ENCODE results near the gene ACR. TPM values are rescaled to one million over a fixed set of nuclear protein-coding genes. Genes with fewer than 3 reads are reported as not detected.
"Not testable (repeated sequence)": the region's sequence is repeated elsewhere in the genome, so short reads cannot be mapped to it uniquely, and the experiment has no call there.

Gene ACR
- total and polyA plus RNA-seq, 2 of the 13 experiments (the other 11 are each of a cell fraction or from before 2014, with no cell fraction given) = 0.15 TPM; not detected in 1

- TF ChIP-seq NR2F6 (IDR thresholded peaks at IDR 0.05) = peak; percentile 35; the same call in 1 of the 2 replicates
- TF ChIP-seq NR2F6 (CRISPR knock-in tag; IDR thresholded peaks at IDR 0.05) = not testable (repeated sequence)
- peak; percentile 48; the same call in 1 of the 2 replicates for TF ChIP-seq MTA1 (CRISPR knock-in tag; IDR thresholded peaks at IDR 0.05; ENCODE audit: borderline replicate concordance)
- TF ChIP-seq CTCF (CRISPR knock-in tag; IDR thresholded peaks at IDR 0.05) = peak; percentile 76
- TF ChIP-seq KMT2A (CRISPR knock-in tag; IDR thresholded peaks at IDR 0.05) = 0 out of 2 replicates have a peak, but pooled peaks have one; percentile 20
- 0 out of 2 replicates have a peak, but pooled peaks have one; percentile 19 for TF ChIP-seq TFDP1 (CRISPR knock-in tag; IDR thresholded peaks at IDR 0.05; ENCODE audit: borderline replicate concordance)
- peak; percentile 30; the same call in 1 of the 2 replicates for TF ChIP-seq STAG1 (CRISPR knock-in tag; IDR thresholded peaks at IDR 0.05)
- TF ChIP-seq GATAD2A (CRISPR knock-in tag; IDR thresholded peaks at IDR 0.05) = 0 out of 2 replicates have a peak, but pooled peaks have one; percentile 21
- peak; percentile 52; the same call in 1 of the 2 replicates for TF ChIP-seq ZGPAT (CRISPR knock-in tag; IDR thresholded peaks at IDR 0.05)
- 0 out of 2 replicates have a peak, but pooled peaks have one; percentile 33 for TF ChIP-seq BCL3 (CRISPR knock-in tag; IDR thresholded peaks at IDR 0.05)
- TF ChIP-seq BORCS8-MEF2B (CRISPR knock-in tag; IDR thresholded peaks at IDR 0.05) = 0 out of 2 replicates have a peak, but pooled peaks have one; percentile 30
- TF ChIP-seq FOXO1 (CRISPR knock-in tag; IDR thresholded peaks at IDR 0.05) = 0 out of 2 replicates have a peak, but pooled peaks have one; percentile 24
- TF ChIP-seq ZNF280D (CRISPR knock-in tag; IDR thresholded peaks at IDR 0.05) = 0 out of 2 replicates have a peak, but pooled peaks have one; percentile 39
- 0 out of 2 replicates have a peak, but pooled peaks have one; percentile 33 for TF ChIP-seq ZNF605 (CRISPR knock-in tag; IDR thresholded peaks at IDR 0.05)
- peak; percentile 37; the same call in 1 of the 2 replicates for TF ChIP-seq YEATS4 (CRISPR knock-in tag; IDR thresholded peaks at IDR 0.05; ENCODE audit: borderline replicate concordance)
- 0 out of 2 replicates have a peak, but pooled peaks have one; percentile 57 for TF ChIP-seq NFKB2 (CRISPR knock-in tag; IDR thresholded peaks at IDR 0.05; ENCODE audit: borderline replicate concordance)
- peak; percentile 37; the same call in 1 of the 2 replicates for TF ChIP-seq RARA (CRISPR knock-in tag; IDR thresholded peaks at IDR 0.05)
- peak; percentile 19; the same call in 1 of the 2 replicates for TF ChIP-seq FOXP4 (CRISPR knock-in tag; IDR thresholded peaks at IDR 0.05)
Observed at GRCh38 chr22:50756949-50757491, 19.0 kb downstream of the ACR start (continued).

Data from HepG2 (cell line).